Tibial artery (tissue), 4 donors: ENCODE data around the gene POLK.
A peak's percentile ranks its signal among the peaks of the same experiment; 100 is the strongest.

ENCODE experiments used
- DNase-seq, 2 donors: peaks; one replicate each; pipeline ENCODE4 v3.0.0-alpha.2; 2019
- H3K27ac ChIP-seq, 2 donors: fragments of 200-600 bp; sonication (generic) in 1 of 2; 1 replicate in 1 of 2; 2 replicates in 1 of 2; pipeline ENCODE4 v1.5.1; 2018 to 2019; ENCODE audit warnings: mild to moderate bottlenecking in 1 of 2
- H3K27me3 ChIP-seq, 2 donors: fragments of 200-600 bp; sonication (generic) in 1 of 2; one replicate each; pipeline versions ENCODE4 v1.5.1 to v1.6.0; 2016 to 2019
- H3K36me3 ChIP-seq, 3 donors: fragments of 200-600 bp; sonication (generic) in 2 of 3; one replicate each; pipeline ENCODE4 v1.5.1; 2016 to 2019; ENCODE audit warnings: mild to moderate bottlenecking in 2 of 3
- H3K4me1 ChIP-seq, 4 donors: fragments of 200-600 bp; sonication (generic) in 2 of 4; 1 replicate in 3 of 4; 2 replicates in 1 of 4; pipeline ENCODE4 v1.5.1; 2016 to 2019
- H3K4me3 ChIP-seq, 2 donors: fragments of 200-600 bp; sonication (generic) in 1 of 2; 1 replicate in 1 of 2; 2 replicates in 1 of 2; pipeline ENCODE4 v1.5.1; 2018 to 2019; ENCODE audit warnings: mild to moderate bottlenecking in 2 of 2
- H3K9me3 ChIP-seq, 3 donors: fragments of 200-600 bp; sonication (generic) in 1 of 3; one replicate each; pipeline ENCODE4 v1.5.1; 2016 to 2019
- CTCF ChIP-seq, 2 experiments: fragments of 200-600 bp in 1 of 2; fragments of 450-650 bp in 1 of 2; IDR thresholded peaks; one replicate each; pipeline ENCODE4 v1.5.1; 2017 to 2019; ENCODE audit warnings: antibody characterized with exemption in 2 of 2, mild to moderate bottlenecking in 1 of 2, moderate library complexity in 1 of 2
- intact Hi-C: fragments of 100-400 bp; cut with DNase I; formaldehyde crosslinking; loops from one replicate; pipeline ENCODE4 v1.15.0; 2023; ENCODE audit warnings: low total_unique reads

The POLK gene

GRCh38 chr5:75511435-75512382 is at the start of gene POLK, which contains the start of gene CERT1:
Gene POLK, plus strand, starts transcription at chr5:75511891.
Gene CERT1, minus strand, starts transcription at chr5:75511629. Its CDS starts 422 bp downstream, at chr5:75511207.
- Histone ChIP-seq H3K27me3 (no peaks in the 10 kb centered on the region), H3K4me3 (peak within 1 kb of the TSS; percentile 81 to 92), H3K27ac (peak within 1 kb of the TSS; percentile 93 to 97), H3K9me3 (no peaks in the 10 kb centered on the region), H3K36me3 (no peaks in the 10 kb centered on the region), H3K4me1 (peaks cover 0 to 46% (median 16%) of the 10 kb centered on the region in 4 donors)
- no peak for TF ChIP-seq CTCF (IDR thresholded peaks at IDR 0.05)
- intact Hi-C loops, result loop anchor here (2.0 to 5.0 kb wide), 2 partner anchors 205 to 459 kb away; partner anchors contain the start of genes GCNT4 and POC5
- DNase-seq, result peak; percentile 98 to 99

DNA sequence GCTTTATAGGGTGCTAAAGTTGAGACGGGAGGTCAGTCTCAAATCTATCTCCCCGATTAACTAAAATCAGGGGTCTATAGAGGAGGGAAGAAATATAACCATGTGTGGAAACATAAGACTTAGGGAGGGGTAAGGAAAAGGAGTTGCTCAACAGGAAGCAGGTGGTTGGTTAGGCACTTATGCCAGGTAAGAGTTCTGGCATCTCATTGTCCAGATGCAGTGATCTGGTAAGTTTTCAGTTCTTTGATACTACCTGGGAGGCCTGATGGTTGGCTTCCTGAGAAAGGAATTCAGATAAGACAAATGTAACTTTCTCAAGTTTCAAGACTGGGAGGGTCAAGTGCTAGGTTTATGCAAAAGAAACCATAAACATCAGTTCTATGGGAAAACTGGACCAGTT is 48.0 kb upstream of the POLK start:
- H3K36me3 ChIP-seq, result peaks cover 0 to 2% (median 0%) of the 10 kb centered on the region in 3 donors
- peaks cover 0 to 16% (median 8%) of the 10 kb centered on the region in 4 donors for H3K4me1 ChIP-seq
- no peaks in the 10 kb centered on the region for H3K27me3 ChIP-seq
- H3K27ac ChIP-seq, result no peak overlapping the region
- DNase-seq, result no peak
- intact Hi-C loops, result no loop called here
- no peak for TF ChIP-seq CTCF (IDR thresholded peaks at IDR 0.05)
- H3K4me3 ChIP-seq, result no peak overlapping the region
- H3K9me3 ChIP-seq, result peaks cover under 1 to 6% (median 5%) of the 10 kb centered on the region in 3 donors

GRCh38 chr5:75465480-75465879 is 46.2 kb upstream of the POLK start:
- intact Hi-C loops, result no loop called here
- no peaks in the 10 kb centered on the region for H3K27me3 ChIP-seq
- peaks cover 4 to 22% (median 14%) of the 10 kb centered on the region in 3 donors for H3K9me3 ChIP-seq
- no peak overlapping the region for H3K27ac ChIP-seq
- no peak for DNase-seq
- H3K4me3 ChIP-seq, result no peak overlapping the region
- no peak for TF ChIP-seq CTCF (IDR thresholded peaks at IDR 0.05)
- H3K4me1 ChIP-seq, result peaks cover 0 to 15% (median 8%) of the 10 kb centered on the region in 4 donors
- no peaks in the 10 kb centered on the region for H3K36me3 ChIP-seq

DNA sequence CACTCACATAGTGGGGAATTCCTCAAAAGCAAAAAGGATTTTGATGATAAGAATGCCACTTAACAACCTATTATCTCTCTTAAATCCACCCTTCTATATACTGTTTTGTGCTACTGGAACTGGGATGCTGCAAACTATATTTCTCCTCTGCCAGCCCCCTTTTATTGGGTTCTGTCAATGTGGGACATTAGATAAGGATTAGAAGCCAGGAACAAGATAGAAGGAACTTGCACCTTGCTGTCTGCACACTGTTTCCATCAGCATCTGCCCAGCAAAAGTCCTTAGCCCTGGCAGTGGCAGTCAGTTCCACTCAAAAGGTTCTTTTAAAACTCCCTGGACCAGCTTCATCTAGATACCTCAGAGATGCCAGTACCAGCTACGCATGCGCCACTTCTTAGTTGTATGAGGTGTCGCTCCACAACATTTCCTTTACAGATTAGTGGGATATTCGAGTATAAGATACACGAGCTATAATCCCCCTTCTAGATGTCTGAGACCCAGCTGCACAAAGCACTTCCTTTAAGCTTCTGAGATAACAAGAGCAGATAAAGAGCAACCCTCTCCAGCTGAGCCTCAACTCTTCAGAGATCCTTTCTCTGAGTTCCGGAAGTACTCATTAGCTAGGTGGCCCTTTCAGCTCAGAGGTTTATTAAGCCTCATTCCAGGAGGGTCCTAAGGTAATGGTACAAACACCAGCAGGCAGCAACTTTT is 45.5 kb upstream of the POLK start:
- Histone ChIP-seq H3K9me3 (peaks cover 4 to 24% (median 14%) of the 10 kb centered on the region in 3 donors), H3K4me3 (no peak overlapping the region), H3K4me1 (peaks cover 0 to 12% (median 8%) of the 10 kb centered on the region in 4 donors), H3K27ac (no peak overlapping the region), H3K27me3 (no peaks in the 10 kb centered on the region), H3K36me3 (no peaks in the 10 kb centered on the region)
- TF ChIP-seq CTCF (IDR thresholded peaks at IDR 0.05), result no peak
- intact Hi-C loops, result no loop called here
- no peak for DNase-seq

- DNase-seq, result no peak
- H3K27me3 ChIP-seq, result no peaks in the 10 kb centered on the region
- TF ChIP-seq CTCF (IDR thresholded peaks at IDR 0.05), result no peak
- intact Hi-C loops, result no loop called here
- H3K36me3 ChIP-seq, result no peaks in the 10 kb centered on the region
- H3K9me3 ChIP-seq, result peaks cover 4 to 24% (median 14%) of the 10 kb centered on the region in 3 donors
- H3K4me3 ChIP-seq, result no peak overlapping the region
- peaks cover 0 to 12% (median 7%) of the 10 kb centered on the region in 4 donors for H3K4me1 ChIP-seq
- no peak overlapping the region for H3K27ac ChIP-seq
Observed at GRCh38 chr5:75468593-75468992, 43.1 kb upstream of the POLK start.
